NCI-H2029 (cell line): ENCODE measurements around the gene ZNF273.
A peak's percentile ranks its signal among the peaks of the same experiment; 100 is the strongest.
"Not testable (repeated sequence)": the region's sequence is repeated elsewhere in the genome, so short reads cannot be mapped to it uniquely, and the experiment has no call there.

ENCODE experiments used
- DNase-seq: peaks from one replicate; lab custom pipeline; 2025; lab: John Stamatoyannopoulos, UW

ZNF273 gene

GRCh38 chr7:64888901-64889685 lies 14.0 kb upstream of the ZNF273 start:
- DNase-seq: no peak

- no peak for DNase-seq
Observed at GRCh38 chr7:64889686-64890162, 13.3 kb upstream of the ZNF273 start.

- not testable (repeated sequence) for DNase-seq
Observed at GRCh38 chr7:64890273-64890672, 12.8 kb upstream of the ZNF273 start.

GRCh38 chr7:64890761-64891362 lies 12.2 kb upstream of the ZNF273 start:
- peak; percentile 26 for DNase-seq

- DNase-seq: peak; percentile 27
Observed at GRCh38 chr7:64891363-64892081, 11.6 kb upstream of the ZNF273 start.

GRCh38 chr7:64892116-64892515 lies 11.0 kb upstream of the ZNF273 start:
- peak; percentile 13 for DNase-seq

- no peak for DNase-seq
Observed at GRCh38 chr7:64892666-64893309, 10.3 kb upstream of the ZNF273 start.

GRCh38 chr7:64893401-64893800 lies 9.7 kb upstream of the ZNF273 start:
- DNase-seq: no peak

- not testable (repeated sequence) for DNase-seq
Observed at GRCh38 chr7:64902461-64902805, 640 bp upstream of the ZNF273 start.

- no peak for DNase-seq
Observed at GRCh38 chr7:64904008-64904407, 935 bp downstream of the ZNF273 start.

- DNase-seq: no peak
Observed at GRCh38 chr7:64905133-64905532, 2.1 kb downstream of the ZNF273 start.

- DNase-seq: no peak
Observed at GRCh38 chr7:64905547-64905946, 2.5 kb downstream of the ZNF273 start.

- peak; percentile 25 for DNase-seq
Observed at GRCh38 chr7:64907641-64908326, 4.7 kb downstream of the ZNF273 start.

- DNase-seq: peak; percentile 78
Observed at GRCh38 chr7:64908358-64908757, 5.3 kb downstream of the ZNF273 start.

- DNase-seq: no peak
Observed at GRCh38 chr7:64914557-64914956, 11.5 kb downstream of the ZNF273 start.

GRCh38 chr7:64915301-64915700 lies 12.2 kb downstream of the ZNF273 start:
- not testable (repeated sequence) for DNase-seq

- DNase-seq: not testable (repeated sequence)
Observed at GRCh38 chr7:64928252-64929187, 25.4 kb downstream of the ZNF273 start.

- no peak for DNase-seq
Observed at GRCh38 chr7:64934478-64934877, 31.4 kb downstream of the ZNF273 start.

- no peak for DNase-seq
Observed at GRCh38 chr7:64938540-64938939, 35.5 kb downstream of the ZNF273 start.

GRCh38 chr7:64940021-64940420 lies 36.9 kb downstream of the ZNF273 start:
- DNase-seq: not testable (repeated sequence)
